ENCODE results near the gene PSTPIP1. TPM values are rescaled to one million over a fixed set of nuclear protein-coding genes. Genes with fewer than 3 reads are reported as not detected.
A peak's percentile ranks its signal among the peaks of the same experiment; 100 is the strongest.

Gene PSTPIP1
- total and polyA plus RNA-seq, 9 of the 15 experiments (the other 6 are each of a cell fraction or from before 2014, with no cell fraction given): not detected

DNA sequence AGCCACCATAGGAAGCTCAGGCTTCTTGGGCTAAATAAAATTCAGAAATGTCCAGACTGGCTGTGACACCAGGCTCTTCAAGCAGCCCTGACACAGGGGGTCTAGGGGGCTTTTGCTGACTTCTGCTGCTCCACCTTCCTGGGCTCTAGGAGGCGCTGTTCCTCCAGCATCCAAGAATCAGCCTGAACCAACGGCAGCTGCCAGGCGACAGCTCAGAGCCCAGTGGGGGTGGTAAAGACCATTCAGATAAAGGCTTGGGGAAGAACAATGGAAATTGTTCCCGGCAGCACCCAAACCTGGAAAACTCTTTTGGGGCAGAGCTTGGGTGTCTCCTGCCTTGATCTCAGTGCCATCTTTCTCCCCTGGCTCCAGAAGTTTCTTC, 21.6 kb upstream of the PSTPIP1 start (continued):
- TF ChIP-seq SMC3 (conservative IDR thresholded peaks at IDR 0.05; ENCODE audit: insufficient read depth, low read depth, low read length): 0 out of 2 replicates have a peak, but pooled peaks have one; percentile 27
- peak; percentile 17 to 68; a peak in 2 of 4 replicates for TF ChIP-seq RAD21 (CRISPR knock-in tag; conservative IDR thresholded peaks at IDR 0.05 in 1 of 2, IDR thresholded peaks at IDR 0.05 in 1 of 2)
- TF ChIP-seq ZNF280A (IDR thresholded peaks at IDR 0.05; ENCODE audit: low read depth, partially characterized antibody): no peak
- TF ChIP-seq ZNF253 (CRISPR knock-in tag; conservative IDR thresholded peaks at IDR 0.05): no peak
- peak; percentile 89 for TF ChIP-seq ZBTB7A (IDR thresholded peaks at IDR 0.05; ENCODE audit: borderline replicate concordance, control insufficient read depth, low read depth, low read length)
- TF ChIP-seq MTA1 (IDR thresholded peaks at IDR 0.05; ENCODE audit: borderline replicate concordance): no peak
- no peak for TF ChIP-seq NCOA4 (IDR thresholded peaks at IDR 0.05; ENCODE audit: partially characterized antibody)
- no peak for TF ChIP-seq MBD2 (IDR thresholded peaks at IDR 0.05; ENCODE audit: borderline replicate concordance, low read depth)
- TF ChIP-seq HNRNPLL (IDR thresholded peaks at IDR 0.05; ENCODE audit: low read depth, low read length, poor library complexity, severe bottlenecking): no peak
- no peak for TF ChIP-seq ATF3 (IDR thresholded peaks at IDR 0.05)
- no peak for TF ChIP-seq ATF3 (CRISPR knock-in tag; conservative IDR thresholded peaks at IDR 0.05)

Data from K562 (cell line).